GM23338 (cell line): ENCODE results near the gene LSP1. TPM values are rescaled to one million over a fixed set of nuclear protein-coding genes. Genes with fewer than 3 reads are reported as not detected.

ENCODE experiments used
- ATAC-seq: fragments of 200-7000 bp; cut with Tn5 transposase; 3 replicates; pipeline ENCODE4 v1.9.1; 2020
- DNase-seq: peaks from one replicate; pipeline ENCODE4 v3.0.0-alpha.2; 2015; ENCODE audit warnings: low spot score
- H2AFZ ChIP-seq: fragments of 200-600 bp; sonication (generic); 2 replicates; pipeline ENCODE4 v1.8.0; 2016; ENCODE audit warnings: antibody characterized with exemption, mild to moderate bottlenecking, moderate library complexity
- H3F3A ChIP-seq: fragments of 200-600 bp; sonication (generic); replicated peaks from 2 replicates; pipeline ENCODE4 v1.8.0; 2017; ENCODE audit warnings: antibody characterized with exemption, mixed run types, low read depth
- H3K27ac ChIP-seq: fragments of 200-600 bp; sonication (generic); 2 replicates; pipeline ENCODE4 v1.6.1; 2016; ENCODE audit warnings: low read depth
- H3K27me3 ChIP-seq: fragments of 200-600 bp; sonication (generic); 2 replicates; pipeline ENCODE4 v1.8.0; 2016; ENCODE audit warnings: mild to moderate bottlenecking, mixed run types, moderate library complexity; ENCODE audit not compliant: insufficient read depth
- H3K36me3 ChIP-seq: fragments of 200-600 bp; sonication (generic); 2 replicates; pipeline ENCODE4 v1.8.0; 2016; ENCODE audit warnings: mild to moderate bottlenecking; ENCODE audit not compliant: insufficient read depth
- H3K4me1 ChIP-seq: fragments of 200-600 bp; sonication (generic); 2 replicates; pipeline ENCODE4 v1.8.0; 2016; ENCODE audit warnings: mild to moderate bottlenecking, moderate library complexity; ENCODE audit not compliant: insufficient read depth
- H3K4me2 ChIP-seq: fragments of 200-600 bp; sonication (generic); 2 replicates; pipeline ENCODE4 v1.7.1; 2017; ENCODE audit warnings: mixed run types
- H3K4me3 ChIP-seq: fragments of 200-600 bp; sonication (generic); 2 replicates; pipeline ENCODE4 v1.6.1; 2016; ENCODE audit warnings: mixed run types
- H3K79me2 ChIP-seq: fragments of 200-600 bp; sonication (generic); replicated peaks from 2 replicates; pipeline ENCODE4 v1.8.0; 2017; ENCODE audit warnings: mild to moderate bottlenecking; ENCODE audit not compliant: insufficient read depth
- H3K9me2 ChIP-seq: fragments of 200-600 bp; sonication (generic); 2 replicates; pipeline ENCODE4 v1.8.0; 2017; ENCODE audit not compliant: insufficient read depth
- H4K20me1 ChIP-seq: fragments of 200-600 bp; sonication (generic); replicated peaks from 2 replicates; pipeline ENCODE4 v1.8.0; 2017; ENCODE audit warnings: mild to moderate bottlenecking; ENCODE audit not compliant: insufficient read depth
- H3K27ac Mint-ChIP-seq: 2 replicates; pipeline ENCODE4 v1.8.0; 2020; ENCODE audit warnings: inconsistent platforms, mild to moderate bottlenecking, moderate library complexity, mixed read lengths
- H3K27me3 Mint-ChIP-seq: 3 replicates; pipeline ENCODE4 v1.8.0; 2022; ENCODE audit warnings: low read depth, mild to moderate bottlenecking, moderate library complexity, mixed read lengths, inconsistent platforms; ENCODE audit not compliant: insufficient read depth, poor library complexity
- H3K36me3 Mint-ChIP-seq: 3 replicates; pipeline ENCODE4 v1.8.0; 2021; ENCODE audit warnings: low read depth, mild to moderate bottlenecking, inconsistent platforms, moderate library complexity, mixed read lengths
- H3K4me1 Mint-ChIP-seq: 3 replicates; pipeline ENCODE4 v1.8.0; 2020; ENCODE audit warnings: mild to moderate bottlenecking, inconsistent platforms, mixed read lengths
- H3K4me3 Mint-ChIP-seq: 3 replicates; pipeline ENCODE4 v1.8.0; 2021; ENCODE audit warnings: moderate library complexity, mild to moderate bottlenecking, inconsistent platforms, mixed read lengths
- H3K9me3 Mint-ChIP-seq: 3 replicates; pipeline ENCODE4 v1.8.0; 2020; ENCODE audit warnings: moderate library complexity, mild to moderate bottlenecking, inconsistent platforms, mixed read lengths
- CREB1 ChIP-seq: fragments of 250-450 bp; sonication (Bioruptor Pico); IDR thresholded peaks from 2 replicates; pipeline ENCODE4 v1.5.0; 2020; ENCODE audit warnings: low read depth, mild to moderate bottlenecking, moderate library complexity
- CTCF ChIP-seq, 2 experiments: fragments of 200-600 bp in 1 of 2; sonication (generic) in 1 of 2; conservative IDR thresholded peaks; 2 replicates each; pipeline versions ENCODE4 v1.5.1 to v1.6.1; 2016 to 2017; ENCODE audit warnings: antibody characterized with exemption in 2 of 2, low read depth in 2 of 2, mild to moderate bottlenecking in 2 of 2, moderate library complexity in 1 of 2
- ETS1 ChIP-seq: IDR thresholded peaks from 2 replicates; pipeline ENCODE4 v1.6.1; 2016; ENCODE audit warnings: antibody characterized with exemption
- EZH2 ChIP-seq: fragments of 200-600 bp; sonication (generic); IDR thresholded peaks from one replicate; pipeline ENCODE4 v1.8.0; 2017; ENCODE audit warnings: antibody characterized with exemption, mild to moderate bottlenecking, low read depth; ENCODE audit not compliant: unreplicated experiment
- EZH2phosphoT487 ChIP-seq: fragments of 200-600 bp; sonication (generic); IDR thresholded peaks from one replicate; pipeline ENCODE4 v1.8.1; 2018; ENCODE audit warnings: antibody characterized with exemption; ENCODE audit not compliant: unreplicated experiment
- JUNB ChIP-seq: IDR thresholded peaks from one replicate; pipeline ENCODE4 v1.6.1; 2016; ENCODE audit warnings: antibody characterized with exemption; ENCODE audit not compliant: unreplicated experiment
- NANOG ChIP-seq: IDR thresholded peaks from 2 replicates; pipeline ENCODE4 v1.6.1; 2016; ENCODE audit warnings: antibody characterized with exemption, borderline replicate concordance
- POLR2AphosphoS5 ChIP-seq: IDR thresholded peaks from 2 replicates; pipeline ENCODE4 v1.6.1; 2016; ENCODE audit warnings: antibody characterized with exemption, low read depth
- REST ChIP-seq: IDR thresholded peaks from one replicate; pipeline ENCODE4 v1.6.1; 2018; ENCODE audit warnings: antibody characterized with exemption; ENCODE audit not compliant: unreplicated experiment
- STAT1 ChIP-seq: IDR thresholded peaks from one replicate; pipeline ENCODE4 v1.6.1; 2016; ENCODE audit warnings: antibody characterized with exemption; ENCODE audit not compliant: unreplicated experiment
- ZNF114 ChIP-seq: fragments of 250-450 bp; sonication (Bioruptor Pico); IDR thresholded peaks from 2 replicates; pipeline ENCODE4 v1.5.0; 2020; ENCODE audit warnings: mild to moderate bottlenecking, moderate library complexity
- ZNF331 ChIP-seq: fragments of 250-450 bp; sonication (Bioruptor Pico); IDR thresholded peaks from 2 replicates; pipeline ENCODE4 v1.5.0; 2020; ENCODE audit warnings: low read depth, mild to moderate bottlenecking, moderate library complexity
- ZNF462 ChIP-seq: fragments of 250-450 bp; sonication (Bioruptor Pico); IDR thresholded peaks from 2 replicates; pipeline ENCODE4 v1.5.0; 2020; ENCODE audit warnings: mild to moderate bottlenecking, moderate library complexity
- polyA plus RNA-seq: library from polyadenylated mRNA; unstranded; fragments of >200 nt; fragmentation: Nextera tagmentation; extraction: Ambion mirVana; gene quantifications from 2 replicates; pipeline ENCODE4 v1.2.1, GENCODE V29; 2016
- total RNA-seq: library from RNA; depleted of rRNA; stranded (reverse); fragments of >200 nt; shearing (Covaris generic); gene quantifications from 2 replicates; pipeline ENCODE4 v1.2.3, GENCODE V29; 2014

The LSP1 gene
- total and polyA plus RNA-seq, 2 experiments from 2014 or later, result 0.84 TPM; not detected in 1

- H3F3A ChIP-seq, result no peaks in the 10 kb centered on the region
- no peaks in the 10 kb centered on the region for H3K9me3 Mint-ChIP-seq
- H3K36me3 ChIP-seq, result no peaks in the 10 kb centered on the region
- TF ChIP-seq ETS1 (no peak), EZH2 (no peak), JUNB (no peak), ZNF331 (CRISPR knock-in tag) (no peak), EZH2phosphoT487 (no peak), ZNF462 (CRISPR knock-in tag) (no peak), NANOG (no peak), POLR2AphosphoS5 (no peak), CTCF (conservative IDR thresholded peaks at IDR 0.05; ENCODE audit: low read depth in 2 of 2) (no peak), STAT1 (no peak), ZNF114 (CRISPR knock-in tag) (no peak), CREB1 (no peak), REST (no peak)
- peaks cover 2% of the 10 kb centered on the region; the same call in 1 of the 3 replicates for H3K4me1 Mint-ChIP-seq
- no peaks in the 10 kb centered on the region for H3K36me3 Mint-ChIP-seq
- H3K79me2 ChIP-seq, result no peaks in the 10 kb centered on the region
- H3K27me3 ChIP-seq, result no peaks in the 10 kb centered on the region
- no peak overlapping the region for H3K27ac Mint-ChIP-seq
- H3K4me3 Mint-ChIP-seq, result no peak overlapping the region
- ATAC-seq (no peak), DNase-seq (no peak)
- H3K27ac ChIP-seq, result no peak overlapping the region
- no peak overlapping the region for H2AFZ ChIP-seq
- peaks cover 6% of the 10 kb centered on the region for H3K27me3 Mint-ChIP-seq
- no peaks in the 10 kb centered on the region for H3K4me1 ChIP-seq
- no peak overlapping the region for H3K4me2 ChIP-seq
- no peaks in the 10 kb centered on the region for H4K20me1 ChIP-seq
- no peaks in the 10 kb centered on the region for H3K9me2 ChIP-seq
- H3K4me3 ChIP-seq, result no peak overlapping the region
Measured at GRCh38 chr11:1866776-1867175, 13.9 kb downstream of the LSP1 start.
